CD4-positive, alpha-beta T cell treated with Interleukin-1 beta for 1 hour (primary cell): ENCODE results near the gene SAPCD1.
A peak's percentile ranks its signal among the peaks of the same experiment; 100 is the strongest.

Source experiments
- DNase-seq, 2 donors: peaks; one replicate each; pipeline ENCODE4 v3.0.0-alpha.2; 2020 to 2022

Gene SAPCD1

DNA sequence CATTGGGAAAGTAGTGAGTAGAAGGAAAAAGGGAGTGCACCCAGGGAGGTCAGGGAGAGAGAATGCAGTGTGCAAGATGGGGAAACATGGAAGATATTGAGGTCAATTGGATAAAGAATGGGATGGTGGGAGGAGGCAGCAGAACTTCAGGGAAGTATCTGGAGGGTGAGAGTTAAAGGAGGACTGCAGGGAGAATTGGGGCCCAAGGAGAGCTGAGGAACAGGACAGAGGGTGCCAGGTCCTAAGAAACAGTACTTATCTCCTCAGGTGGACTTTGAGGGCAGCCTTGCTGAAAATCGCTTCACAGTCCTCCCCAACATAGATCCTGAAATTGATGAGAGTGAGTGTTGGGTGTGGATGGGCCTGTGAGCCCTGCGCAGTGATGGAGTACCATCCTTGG is 4.2 kb upstream of the SAPCD1 start:
- no peak for DNase-seq

DNA sequence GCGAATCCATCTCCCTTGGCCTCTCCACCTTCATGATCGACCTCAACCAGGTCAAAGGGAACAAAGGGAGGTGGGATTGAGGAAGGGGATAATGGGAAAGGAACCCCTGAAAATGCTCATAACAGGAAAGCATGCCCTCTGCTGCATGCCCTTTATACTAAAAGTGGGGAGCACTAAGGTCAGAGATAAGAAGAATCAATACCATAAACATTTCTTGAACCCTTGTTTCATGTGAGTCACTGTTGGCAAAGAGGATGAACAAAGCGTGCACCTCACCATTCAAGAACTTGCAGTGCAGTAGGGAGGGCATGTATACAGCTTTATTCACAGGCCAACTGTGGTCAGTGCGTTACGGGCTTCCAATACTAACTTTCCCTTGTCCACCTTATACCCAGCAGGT is 1.7 kb upstream of the SAPCD1 start:
- no peak for DNase-seq

- no peak for DNase-seq
Observed at GRCh38 chr6:31761343-31761742, 1.1 kb upstream of the SAPCD1 start.

- no peak for DNase-seq
Observed at GRCh38 chr6:31762878-31763618, 592 bp downstream of the SAPCD1 start.

DNA sequence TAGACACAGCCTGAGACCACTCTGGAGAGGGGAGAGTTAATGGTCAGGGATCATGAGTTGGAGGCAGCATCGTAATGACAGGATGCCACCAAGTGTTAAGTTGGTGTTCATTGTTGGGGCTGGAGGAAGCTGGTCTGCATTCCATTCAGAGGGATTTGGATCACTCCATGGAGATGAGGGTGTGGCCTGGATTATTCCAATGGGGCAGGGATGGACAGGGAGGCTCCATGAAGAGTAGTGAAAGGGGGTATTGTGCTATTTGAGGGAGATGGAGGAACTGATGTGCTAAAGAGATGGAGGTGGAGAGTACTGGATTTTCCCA is 1.1 kb downstream of the SAPCD1 start:
- no peak for DNase-seq

- DNase-seq: no peak
Observed at GRCh38 chr6:31764198-31764597, 1.7 kb downstream of the SAPCD1 start.

DNA sequence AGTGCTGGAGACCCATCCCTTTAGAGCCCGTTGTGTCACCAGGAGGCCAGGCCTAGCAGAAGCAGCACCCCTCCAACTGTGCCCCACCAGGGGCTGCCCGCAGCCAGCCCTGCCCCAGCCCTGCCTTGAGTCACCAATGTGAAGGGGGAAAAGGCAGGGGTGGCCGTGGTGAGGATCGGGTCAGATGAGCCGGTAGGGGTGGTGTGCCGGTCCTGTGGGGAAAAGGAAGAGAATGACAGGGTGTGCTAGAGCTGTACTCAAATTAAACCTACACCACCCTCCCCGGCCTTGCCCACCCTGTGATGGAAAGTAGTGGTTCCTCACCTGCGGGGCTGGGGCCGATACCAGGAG is 3.1 kb downstream of the SAPCD1 start:
- no peak for DNase-seq

DNA sequence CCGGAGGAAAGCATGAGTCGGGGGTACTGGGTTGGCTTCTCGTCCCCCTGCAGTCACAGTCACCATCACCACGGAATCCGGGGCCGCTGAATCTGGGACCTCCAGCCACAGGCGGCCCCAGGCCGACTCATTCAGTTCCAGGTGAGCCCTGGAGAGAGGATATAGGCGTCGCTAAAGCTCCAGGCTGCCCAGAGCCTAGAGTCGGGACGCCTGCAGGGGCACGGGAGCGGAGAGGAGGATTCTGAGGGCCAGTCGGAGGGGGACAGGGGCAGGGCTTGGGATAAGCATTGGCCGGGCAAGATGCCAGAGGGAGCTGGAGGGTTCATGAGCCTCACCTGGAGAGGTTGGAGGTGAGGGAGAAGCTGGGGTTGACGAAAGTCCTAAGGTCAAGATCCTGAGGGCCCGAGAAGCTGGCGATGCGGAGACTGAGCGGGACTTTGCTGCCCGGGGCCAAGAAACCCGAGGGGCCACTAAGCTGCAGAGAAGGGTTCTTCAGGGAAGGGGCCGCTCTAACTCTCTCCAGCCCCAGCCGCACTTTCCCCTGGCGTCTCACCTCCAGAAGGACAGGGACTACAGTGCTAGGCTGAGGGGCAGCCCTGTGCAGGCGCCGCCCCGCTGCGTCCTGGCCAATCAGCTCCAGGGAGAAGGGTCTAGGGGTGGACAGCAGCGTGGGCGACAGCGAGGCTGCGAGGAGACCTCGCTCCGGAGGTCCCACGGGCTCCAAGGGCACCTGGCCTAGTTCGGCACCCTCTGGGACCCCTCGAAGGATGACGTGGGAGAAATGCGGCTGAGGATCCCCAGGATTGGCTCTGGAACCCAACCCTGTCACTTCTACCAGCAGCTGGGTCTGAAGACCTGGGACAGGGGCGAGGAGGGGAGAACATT is 3.7 kb downstream of the SAPCD1 start:
- DNase-seq: no peak

DNA sequence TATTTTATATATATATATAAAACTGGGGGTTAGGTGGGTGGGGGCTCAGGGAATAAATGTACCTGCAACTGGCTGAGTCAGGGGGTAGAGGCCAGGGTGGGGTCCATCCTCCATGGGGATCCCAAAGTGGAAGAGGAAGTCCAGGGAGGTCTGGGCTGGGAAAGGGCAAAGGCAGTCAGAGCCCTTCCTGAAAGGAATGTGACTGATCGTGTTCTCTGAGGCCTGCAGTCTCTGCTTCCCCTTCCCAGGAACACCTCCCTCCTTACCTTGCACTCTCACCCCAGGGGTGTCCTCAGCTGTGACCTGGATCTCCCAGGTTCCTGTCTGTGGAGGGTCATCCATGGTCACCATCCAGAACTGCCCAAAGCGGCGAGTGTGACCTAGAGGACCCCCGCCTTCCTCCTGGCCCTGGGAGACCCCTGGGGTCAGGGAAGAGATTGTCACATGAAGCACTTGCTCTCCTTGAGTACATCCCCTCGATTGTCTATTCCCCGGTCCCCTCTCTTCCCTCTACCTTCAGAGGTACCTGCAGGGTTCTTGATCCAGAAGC is 4.7 kb downstream of the SAPCD1 start:
- no peak for DNase-seq

- no peak for DNase-seq
Observed at GRCh38 chr6:31768363-31769257, 6.2 kb downstream of the SAPCD1 start.

- peak; percentile 83 to 84 for DNase-seq
Observed at GRCh38 chr6:31769684-31770371, 7.4 kb downstream of the SAPCD1 start.

- DNase-seq: no peak
Observed at GRCh38 chr6:31770860-31771259, 8.4 kb downstream of the SAPCD1 start.

- no peak for DNase-seq
Observed at GRCh38 chr6:31771992-31772358, 9.5 kb downstream of the SAPCD1 start.

DNA sequence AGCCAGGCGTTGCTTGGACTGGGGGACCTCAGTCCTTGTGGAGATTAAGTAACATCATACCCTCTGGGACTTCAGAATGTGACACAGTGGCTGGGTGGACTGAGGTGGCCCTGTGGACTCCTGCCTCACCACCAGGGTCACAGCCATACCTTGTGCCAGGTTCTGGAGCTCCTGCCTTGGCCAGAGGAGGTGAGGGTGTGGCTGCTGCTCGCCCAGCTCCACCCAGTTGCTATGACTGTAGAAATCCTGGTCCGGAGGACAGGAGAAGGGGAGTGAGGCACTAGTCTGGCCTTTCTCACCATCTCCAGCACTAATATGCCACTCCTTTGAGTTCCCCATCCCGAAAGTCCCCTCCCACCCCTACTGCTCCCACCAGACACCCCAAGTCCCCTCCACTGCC is 12.7 kb downstream of the SAPCD1 start:
- DNase-seq: no peak

DNA sequence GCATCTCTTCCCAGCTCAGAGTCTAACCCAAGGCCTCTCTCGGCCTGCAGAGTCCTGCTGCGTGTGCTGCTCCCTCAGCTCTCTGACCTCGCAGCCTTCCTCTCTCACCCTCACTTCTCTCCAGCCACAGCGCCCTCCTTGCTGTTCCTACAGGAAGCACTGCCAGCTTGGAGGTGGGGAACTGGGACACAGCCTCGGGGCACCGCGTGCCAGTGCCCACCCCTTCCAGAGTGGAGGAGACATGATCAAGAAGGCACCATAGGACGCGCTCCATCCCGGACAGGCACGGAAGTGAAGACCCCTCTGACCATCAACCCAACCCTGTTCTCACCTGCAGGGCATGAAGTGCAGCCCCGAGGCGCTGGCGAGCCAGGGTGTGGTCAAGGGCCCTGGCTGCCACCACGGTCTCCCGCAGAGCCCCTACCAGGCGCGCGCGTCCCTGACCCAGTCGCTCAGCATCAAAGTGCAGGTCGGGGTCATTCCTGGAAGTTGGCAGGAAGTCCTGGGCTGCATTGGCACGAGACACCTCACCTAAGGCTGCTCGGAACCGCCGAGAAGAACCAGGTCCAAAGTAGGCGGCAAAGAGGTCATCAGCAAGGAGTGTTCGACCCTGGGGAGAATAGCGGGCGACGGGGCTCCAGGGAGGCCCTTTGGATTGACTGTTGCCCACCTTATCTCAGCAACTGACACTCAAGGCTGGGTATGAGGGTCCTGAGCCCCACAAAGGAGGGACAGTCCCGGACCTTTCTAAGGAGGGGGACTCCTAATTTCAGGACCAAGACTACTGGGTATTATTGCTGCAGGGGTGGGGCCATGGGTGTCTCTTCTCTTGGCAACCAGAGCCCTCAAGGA is 13.4 kb downstream of the SAPCD1 start:
- DNase-seq: no peak

- DNase-seq: no peak
Observed at GRCh38 chr6:31776485-31776988, 14.1 kb downstream of the SAPCD1 start.

- peak; percentile 79 to 85 for DNase-seq
Observed at GRCh38 chr6:31776989-31777666, 14.7 kb downstream of the SAPCD1 start, which contains the start of gene VWA7. Gene VWA7, minus strand, starts transcription at chr6:31777328. Its CDS starts 549 bp downstream, at chr6:31776779.

DNA sequence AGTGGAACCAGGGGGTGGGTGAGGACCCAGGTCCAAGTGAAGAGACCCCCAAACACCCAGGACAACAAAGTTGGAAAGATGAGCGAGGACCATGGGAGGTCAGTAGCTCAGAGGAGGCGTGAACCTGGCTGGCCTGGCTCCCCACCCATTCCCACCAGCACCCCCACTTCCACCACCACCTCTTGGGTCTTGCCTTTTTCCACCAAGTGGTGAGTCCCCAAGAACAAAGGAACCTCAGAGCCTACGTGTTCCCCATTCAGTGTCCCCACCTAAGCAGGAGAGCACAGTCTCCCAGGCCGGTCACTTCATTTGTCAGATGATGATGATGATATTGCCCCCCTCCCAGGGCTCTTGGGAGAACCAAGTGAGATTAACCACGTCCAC is 15.2 kb downstream of the SAPCD1 start:
- DNase-seq: no peak

GRCh38 chr6:31778193-31778592 is 15.7 kb downstream of the SAPCD1 start:
- DNase-seq: no peak

GRCh38 chr6:31778999-31779885 is 16.8 kb downstream of the SAPCD1 start:
- no peak for DNase-seq
